Lower leg skin (tissue), 3 donors: ENCODE measurements around the gene FBXL13.

Experiments
- POLR2A ChIP-seq, 2 donors: fragments of 450-650 bp; IDR thresholded peaks; one replicate each; pipeline ENCODE4 v1.6.1; 2016 to 2017; ENCODE audit warnings: antibody characterized with exemption in 2 of 2, mild to moderate bottlenecking in 1 of 2, moderate library complexity in 1 of 2
- TF ChIP-seq, protein P1 (sequence below), 3 donors: fragments of 450-650 bp; IDR thresholded peaks; one replicate each; pipeline ENCODE4 v1.5.1; 2016; ENCODE audit warnings: antibody characterized with exemption in 3 of 3, mild to moderate bottlenecking in 3 of 3, moderate library complexity in 2 of 3

DNA sequence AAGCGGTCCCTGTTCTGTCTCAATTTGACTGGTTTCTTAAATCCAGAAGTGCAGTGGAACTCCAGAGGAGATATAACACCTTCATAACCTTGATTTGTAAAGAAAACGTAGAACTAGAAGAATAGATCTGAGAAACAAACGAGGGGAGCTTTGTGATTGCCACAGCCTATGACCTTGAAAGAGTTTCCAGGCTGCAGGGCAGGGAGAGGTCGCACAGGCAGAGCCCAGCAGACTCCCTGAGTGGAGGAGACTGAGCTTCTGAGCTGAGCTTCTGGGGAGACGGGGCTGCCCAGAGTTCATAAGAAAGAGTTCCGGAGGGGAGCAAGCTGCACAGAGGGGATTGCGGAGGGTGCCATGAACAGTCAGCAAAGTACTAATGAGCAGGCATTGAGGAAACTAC, 268.0 kb downstream of the FBXL13 start:
- TF ChIP-seq, protein P1, sequence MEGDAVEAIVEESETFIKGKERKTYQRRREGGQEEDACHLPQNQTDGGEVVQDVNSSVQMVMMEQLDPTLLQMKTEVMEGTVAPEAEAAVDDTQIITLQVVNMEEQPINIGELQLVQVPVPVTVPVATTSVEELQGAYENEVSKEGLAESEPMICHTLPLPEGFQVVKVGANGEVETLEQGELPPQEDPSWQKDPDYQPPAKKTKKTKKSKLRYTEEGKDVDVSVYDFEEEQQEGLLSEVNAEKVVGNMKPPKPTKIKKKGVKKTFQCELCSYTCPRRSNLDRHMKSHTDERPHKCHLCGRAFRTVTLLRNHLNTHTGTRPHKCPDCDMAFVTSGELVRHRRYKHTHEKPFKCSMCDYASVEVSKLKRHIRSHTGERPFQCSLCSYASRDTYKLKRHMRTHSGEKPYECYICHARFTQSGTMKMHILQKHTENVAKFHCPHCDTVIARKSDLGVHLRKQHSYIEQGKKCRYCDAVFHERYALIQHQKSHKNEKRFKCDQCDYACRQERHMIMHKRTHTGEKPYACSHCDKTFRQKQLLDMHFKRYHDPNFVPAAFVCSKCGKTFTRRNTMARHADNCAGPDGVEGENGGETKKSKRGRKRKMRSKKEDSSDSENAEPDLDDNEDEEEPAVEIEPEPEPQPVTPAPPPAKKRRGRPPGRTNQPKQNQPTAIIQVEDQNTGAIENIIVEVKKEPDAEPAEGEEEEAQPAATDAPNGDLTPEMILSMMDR (IDR thresholded peaks at IDR 0.05): no peak
- no peak for TF ChIP-seq POLR2A (IDR thresholded peaks at IDR 0.05)
